ENCODE results near the gene TMEM185B. TPM values are rescaled to one million over a fixed set of nuclear protein-coding genes. Genes with fewer than 3 reads are reported as not detected.
"Not testable (repeated sequence)": the region's sequence is repeated elsewhere in the genome, so short reads cannot be mapped to it uniquely, and the experiment has no call there.

TMEM185B gene
- total RNA-seq, 1 donor, result 41.7 TPM

- TF ChIP-seq CTCF (IDR thresholded peaks at IDR 0.05; ENCODE audit: insufficient read depth, low read length), result no peak
- H3K4me3 ChIP-seq (ENCODE audit: low read depth, low read length), result no peak overlapping the region
- peak; percentile 80 for DNase-seq (ENCODE audit: low read depth)
Observed at GRCh38 chr2:120238728-120239487, 15.7 kb upstream of the TMEM185B start.

GRCh38 chr2:120237491-120237902 is 14.3 kb upstream of the TMEM185B start:
- TF ChIP-seq CTCF (IDR thresholded peaks at IDR 0.05; ENCODE audit: insufficient read depth, low read length), result no peak
- no peak overlapping the region for H3K4me3 ChIP-seq (ENCODE audit: low read depth, low read length)

GRCh38 chr2:120236791-120237190 is 13.6 kb upstream of the TMEM185B start:
- no peak for TF ChIP-seq CTCF (IDR thresholded peaks at IDR 0.05; ENCODE audit: insufficient read depth, low read length)
- DNase-seq (ENCODE audit: low read depth), result no peak
- H3K4me3 ChIP-seq (ENCODE audit: low read depth, low read length), result no peak overlapping the region

More at GRCh38 chr2:120237491-120237902, 14.3 kb upstream of the TMEM185B start:
- DNase-seq (ENCODE audit: low read depth), result peak; percentile 67

- DNase-seq (ENCODE audit: low read depth), result no peak
- H3K4me3 ChIP-seq (ENCODE audit: low read depth, low read length), result no peak overlapping the region
- no peak for TF ChIP-seq CTCF (IDR thresholded peaks at IDR 0.05; ENCODE audit: insufficient read depth, low read length)
Observed at GRCh38 chr2:120236316-120236715, 13.1 kb upstream of the TMEM185B start.

GRCh38 chr2:120235681-120236080 is 12.5 kb upstream of the TMEM185B start:
- no peak overlapping the region for H3K4me3 ChIP-seq (ENCODE audit: low read depth, low read length)
- DNase-seq (ENCODE audit: low read depth), result no peak
- TF ChIP-seq CTCF (IDR thresholded peaks at IDR 0.05; ENCODE audit: insufficient read depth, low read length), result no peak

- H3K4me3 ChIP-seq (ENCODE audit: low read depth, low read length); DNase-seq (ENCODE audit: low read depth): not testable (repeated sequence)
Observed at GRCh38 chr2:120235158-120235557, 12.0 kb upstream of the TMEM185B start.

- no peak for TF ChIP-seq CTCF (IDR thresholded peaks at IDR 0.05; ENCODE audit: insufficient read depth, low read length)
- H3K4me3 ChIP-seq (ENCODE audit: low read depth, low read length), result no peak overlapping the region
- DNase-seq (ENCODE audit: low read depth), result no peak
Observed at GRCh38 chr2:120233292-120233691, 10.1 kb upstream of the TMEM185B start.
